Right ventricle myocardium superior (tissue), 1 donor: ENCODE measurements around the gene TAOK2. TPM values are rescaled to one million over a fixed set of nuclear protein-coding genes. Genes with fewer than 3 reads are reported as not detected.
A peak's percentile ranks its signal among the peaks of the same experiment; 100 is the strongest.

ENCODE experiments used
- ATAC-seq: fragments of 200-7000 bp; cut with Tn5 transposase; one replicate; pipeline ENCODE4 v1.9.1; 2020; ENCODE audit warnings: mild to moderate bottlenecking; ENCODE audit not compliant: poor library complexity
- DNase-seq: peaks from one replicate; pipeline ENCODE4 v3.0.0-alpha.2; 2020
- intact Hi-C: fragments of 100-400 bp; cut with DNase I; formaldehyde crosslinking; loops from one replicate; pipeline ENCODE4 v1.11.2; 2022
- total RNA-seq: library from RNA; stranded (reverse); fragmentation: NEBNext Ultra II Directional; extraction: Animal tissue kit (Norgen Biotek cat#: 25700); gene quantifications from one replicate; pipeline ENCODE4 v1.2.1, GENCODE V29; 2021
- donor health status: DM: no; HTN: yes; CAD: no; lungs with severe emphysema.

Gene TAOK2
- total RNA-seq, 1 donor from 2014 or later, result 29.7 TPM

GRCh38 chr16:29961479-29962343, 12.0 kb upstream of the TAOK2 start, which contains the start of gene TMEM219:
Gene TMEM219, plus strand, starts transcription at chr16:29962079. Its CDS starts 1,065 bp downstream, at chr16:29963144.
- intact Hi-C loops, result loop anchor here (2.0 kb wide), 1 partner anchor 35 kb away; the partner anchor contains the start of gene KCTD13
- DNase-seq (peak; percentile 96), ATAC-seq (peak; percentile 99)

- ATAC-seq, result peak; percentile 51
- intact Hi-C loops, result no loop called here
- no peak for DNase-seq
Observed at GRCh38 chr16:29962344-29962994, 11.2 kb upstream of the TAOK2 start.

GRCh38 chr16:29963021-29963743, 10.5 kb upstream of the TAOK2 start:
- intact Hi-C loops, result no loop called here
- ATAC-seq (no peak), DNase-seq (no peak)

- DNase-seq, result no peak
- intact Hi-C loops, result no loop called here
- no peak for ATAC-seq
Observed at GRCh38 chr16:29968205-29968604, 5.5 kb upstream of the TAOK2 start.

GRCh38 chr16:29971304-29971703, 2.4 kb upstream of the TAOK2 start:
- ATAC-seq (no peak), DNase-seq (no peak)
- intact Hi-C loops, result no loop called here

GRCh38 chr16:29972500-29972899, 1.2 kb upstream of the TAOK2 start:
- no peak for ATAC-seq
- intact Hi-C loops, result no loop called here
- no peak for DNase-seq

- ATAC-seq (no peak), DNase-seq (no peak)
- intact Hi-C loops, result no loop called here
Observed at GRCh38 chr16:29972992-29973383, 680 bp upstream of the TAOK2 start.

GRCh38 chr16:29974291-29975133, 844 bp downstream of the TAOK2 start:
- intact Hi-C loops, result no loop called here
- peak; percentile 64 for DNase-seq
- no peak for ATAC-seq

- no peak for DNase-seq
- intact Hi-C loops, result no loop called here
- ATAC-seq, result no peak
Observed at GRCh38 chr16:29975134-29975538, 1.5 kb downstream of the TAOK2 start.

- intact Hi-C loops, result no loop called here
- ATAC-seq, result no peak
- no peak for DNase-seq
Observed at GRCh38 chr16:29975811-29976511, 2.3 kb downstream of the TAOK2 start.

- no peak for DNase-seq
- intact Hi-C loops, result no loop called here
- no peak for ATAC-seq
Observed at GRCh38 chr16:29977063-29977825, 3.6 kb downstream of the TAOK2 start.

GRCh38 chr16:29978081-29978480, 4.4 kb downstream of the TAOK2 start:
- DNase-seq (no peak), ATAC-seq (no peak)
- intact Hi-C loops, result no loop called here

GRCh38 chr16:29978564-29979270, 5.0 kb downstream of the TAOK2 start:
- intact Hi-C loops, result no loop called here
- DNase-seq (no peak), ATAC-seq (no peak)

GRCh38 chr16:29982560-29983419, 9.1 kb downstream of the TAOK2 start:
- DNase-seq (peak; percentile 33), ATAC-seq (no peak)
- intact Hi-C loops, result no loop called here

- ATAC-seq, result no peak
- intact Hi-C loops, result no loop called here
- DNase-seq, result peak; percentile 35
Observed at GRCh38 chr16:29983420-29984136, 9.9 kb downstream of the TAOK2 start.
